PFSK-1 (cell line): ENCODE measurements around the gene NAALAD2.

Experiments used
- FOXP2 ChIP-seq: optimal IDR thresholded peaks from 2 replicates; pipeline ENCODE3; 2011; ENCODE audit warnings: borderline replicate concordance, control low read depth, inconsistent platforms; ENCODE audit not compliant: insufficient read depth; ENCODE audit errors: extremely low read length, extremely low read depth
- POLR2AphosphoS5 ChIP-seq: IDR thresholded peaks from 2 replicates; pipeline ENCODE4 v1.6.1; 2012; ENCODE audit warnings: low read depth, mild to moderate bottlenecking, control low read depth, low read length, moderate library complexity
- SIN3A ChIP-seq: IDR thresholded peaks from 2 replicates; pipeline ENCODE4 v1.6.1; 2012; ENCODE audit warnings: mild to moderate bottlenecking, low read length, moderate library complexity, borderline replicate concordance; ENCODE audit not compliant: insufficient read depth
- TAF1 ChIP-seq: IDR thresholded peaks from 2 replicates; pipeline ENCODE4 v1.6.1; 2012; ENCODE audit warnings: low read length, control low read depth, borderline replicate concordance; ENCODE audit not compliant: insufficient read depth
- TF ChIP-seq, protein P1 (sequence below), 2 experiments: IDR thresholded peaks; 2 replicates each; pipeline versions ENCODE4 v1.6.1 to v1.8.0; 2011 to 2012; ENCODE audit warnings: low read depth in 2 of 2, low read length in 2 of 2, control low read depth in 1 of 2, inconsistent platforms in 1 of 2, mild to moderate bottlenecking in 1 of 2, moderate library complexity in 1 of 2; ENCODE audit not compliant: insufficient read depth in 1 of 2

The NAALAD2 gene

DNA sequence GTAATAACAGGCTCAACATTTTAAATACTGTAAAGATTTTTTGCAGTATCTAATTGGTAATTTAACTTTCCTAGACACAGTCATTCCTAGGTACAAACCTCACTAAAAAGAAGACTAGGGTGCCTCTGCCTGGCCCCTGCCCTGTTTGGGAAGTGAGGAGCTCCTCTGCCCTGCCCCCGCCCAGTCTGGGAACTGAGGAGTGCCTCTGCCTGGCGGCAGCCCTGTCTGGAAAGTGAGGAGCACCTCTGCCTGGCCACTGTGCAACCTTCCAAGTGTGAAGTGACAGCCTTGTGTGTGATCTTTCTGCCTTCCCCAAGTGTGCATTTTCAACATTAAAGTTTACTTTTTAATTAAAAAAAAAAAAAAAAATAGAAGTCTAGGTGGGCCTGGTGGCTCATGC, 84.1 kb downstream of the NAALAD2 start:
- TF ChIP-seq SIN3A = no peak
- no peak for TF ChIP-seq TAF1
- TF ChIP-seq, protein P1, sequence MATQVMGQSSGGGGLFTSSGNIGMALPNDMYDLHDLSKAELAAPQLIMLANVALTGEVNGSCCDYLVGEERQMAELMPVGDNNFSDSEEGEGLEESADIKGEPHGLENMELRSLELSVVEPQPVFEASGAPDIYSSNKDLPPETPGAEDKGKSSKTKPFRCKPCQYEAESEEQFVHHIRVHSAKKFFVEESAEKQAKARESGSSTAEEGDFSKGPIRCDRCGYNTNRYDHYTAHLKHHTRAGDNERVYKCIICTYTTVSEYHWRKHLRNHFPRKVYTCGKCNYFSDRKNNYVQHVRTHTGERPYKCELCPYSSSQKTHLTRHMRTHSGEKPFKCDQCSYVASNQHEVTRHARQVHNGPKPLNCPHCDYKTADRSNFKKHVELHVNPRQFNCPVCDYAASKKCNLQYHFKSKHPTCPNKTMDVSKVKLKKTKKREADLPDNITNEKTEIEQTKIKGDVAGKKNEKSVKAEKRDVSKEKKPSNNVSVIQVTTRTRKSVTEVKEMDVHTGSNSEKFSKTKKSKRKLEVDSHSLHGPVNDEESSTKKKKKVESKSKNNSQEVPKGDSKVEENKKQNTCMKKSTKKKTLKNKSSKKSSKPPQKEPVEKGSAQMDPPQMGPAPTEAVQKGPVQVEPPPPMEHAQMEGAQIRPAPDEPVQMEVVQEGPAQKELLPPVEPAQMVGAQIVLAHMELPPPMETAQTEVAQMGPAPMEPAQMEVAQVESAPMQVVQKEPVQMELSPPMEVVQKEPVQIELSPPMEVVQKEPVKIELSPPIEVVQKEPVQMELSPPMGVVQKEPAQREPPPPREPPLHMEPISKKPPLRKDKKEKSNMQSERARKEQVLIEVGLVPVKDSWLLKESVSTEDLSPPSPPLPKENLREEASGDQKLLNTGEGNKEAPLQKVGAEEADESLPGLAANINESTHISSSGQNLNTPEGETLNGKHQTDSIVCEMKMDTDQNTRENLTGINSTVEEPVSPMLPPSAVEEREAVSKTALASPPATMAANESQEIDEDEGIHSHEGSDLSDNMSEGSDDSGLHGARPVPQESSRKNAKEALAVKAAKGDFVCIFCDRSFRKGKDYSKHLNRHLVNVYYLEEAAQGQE (IDR thresholded peaks at IDR 0.05; ENCODE audit: insufficient read depth in 1 of 2, low read depth in 2 of 2, low read length in 2 of 2) = no peak
- no peak for TF ChIP-seq POLR2AphosphoS5
- no peak for TF ChIP-seq FOXP2

DNA sequence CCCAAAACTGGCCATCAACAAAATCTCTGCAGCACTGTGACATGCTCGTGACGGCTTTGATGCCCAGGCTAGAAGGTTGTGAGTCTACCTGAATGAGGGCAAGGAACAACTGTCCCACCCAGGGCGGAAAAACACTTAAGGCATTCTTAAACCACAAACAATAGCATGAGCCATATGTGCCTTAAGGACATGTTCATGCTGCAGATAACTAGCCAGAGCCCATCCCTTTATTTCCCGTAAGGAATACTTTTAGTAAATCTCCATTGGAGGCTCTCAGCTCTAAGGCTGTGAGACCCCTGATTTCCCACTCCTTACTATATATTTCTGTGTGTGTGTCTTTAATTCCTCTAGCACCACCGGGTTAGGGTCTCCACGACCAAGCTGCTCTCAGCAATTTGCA, 85.0 kb downstream of the NAALAD2 start:
- TF ChIP-seq POLR2AphosphoS5 = no peak
- TF ChIP-seq TAF1 = no peak
- no peak for TF ChIP-seq SIN3A
- TF ChIP-seq, protein P1 (IDR thresholded peaks at IDR 0.05; ENCODE audit: insufficient read depth in 1 of 2, low read depth in 2 of 2, low read length in 2 of 2) = no peak
- no peak for TF ChIP-seq FOXP2

DNA sequence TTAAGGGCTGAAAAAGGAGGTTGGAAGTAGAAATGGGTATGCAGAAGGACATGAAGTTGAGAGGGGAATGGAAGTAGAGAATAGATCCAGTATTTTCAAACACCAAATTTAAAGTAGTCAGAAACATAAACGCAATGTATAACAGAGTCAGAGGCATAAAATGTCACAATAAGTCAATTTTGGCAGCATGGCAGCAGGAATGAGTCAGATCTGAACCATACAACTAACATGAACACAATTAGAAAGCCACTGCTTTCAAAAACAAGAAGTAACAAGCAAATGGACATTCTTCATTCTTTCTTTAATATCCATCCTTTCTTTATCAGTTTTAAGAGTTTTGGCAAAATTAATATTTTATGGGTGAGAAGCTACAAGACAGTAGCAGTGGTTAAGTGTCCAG, 85.9 kb downstream of the NAALAD2 start:
- TF ChIP-seq, protein P1 (IDR thresholded peaks at IDR 0.05; ENCODE audit: insufficient read depth in 1 of 2, low read depth in 2 of 2, low read length in 2 of 2) = no peak
- TF ChIP-seq FOXP2 (no peak), SIN3A (no peak), TAF1 (no peak), POLR2AphosphoS5 (no peak)

DNA sequence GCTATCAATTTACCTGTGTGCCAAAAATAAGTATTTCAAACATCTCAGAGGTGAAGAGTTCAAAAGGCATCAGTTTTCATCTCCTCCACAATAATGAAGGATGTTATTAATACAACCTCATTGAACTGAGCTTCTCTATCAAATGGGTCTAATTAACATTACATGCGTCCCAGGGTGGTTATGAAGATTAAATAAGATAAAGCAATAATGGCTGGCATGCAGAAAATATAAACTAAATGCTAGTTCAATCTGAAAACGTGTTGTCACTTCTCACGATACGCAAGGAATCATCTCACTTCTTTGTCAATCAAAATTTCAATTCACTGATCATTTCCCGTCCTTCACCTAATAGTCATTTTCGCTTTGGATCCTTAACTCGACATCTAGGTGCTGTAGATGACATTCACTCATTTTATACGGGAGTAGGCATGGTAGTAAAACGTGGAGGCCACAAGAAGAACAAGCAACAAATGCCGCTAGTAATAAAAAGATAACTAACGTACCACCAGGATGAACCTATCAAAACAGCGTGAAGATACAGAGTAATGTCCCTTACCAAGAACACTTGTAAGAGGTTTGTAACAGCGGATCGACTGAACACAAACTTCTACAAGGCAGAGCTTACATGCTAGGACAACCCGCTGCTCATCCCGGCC, 87.5 kb downstream of the NAALAD2 start:
- TF ChIP-seq SIN3A (0 out of 2 replicates have a peak, but pooled peaks have one; percentile 31), POLR2AphosphoS5 (no peak), TAF1 (0 out of 2 replicates have a peak, but pooled peaks have one; percentile 20), FOXP2 (no peak)
- TF ChIP-seq, protein P1 (IDR thresholded peaks at IDR 0.05; ENCODE audit: insufficient read depth in 1 of 2, low read depth in 2 of 2, low read length in 2 of 2) = no peak
